A673 (cell line): Measurements from ENCODE around the gene CXCR6. TPM values are rescaled to one million over a fixed set of nuclear protein-coding genes. Genes with fewer than 3 reads are reported as not detected.

Experiments used
- BruUV-seq: library from RNA; stranded (reverse); fragments of 400-500 nt; replicated peaks from 2 replicates; lab custom pipeline; 2021; lab: Mats Ljungman, UMichigan
- CTCF ChIA-PET: fragments of 300-600 bp; sonication (Branson Sonifier 250); formaldehyde crosslinking; loops from one replicate; lab custom pipeline; 2022; ENCODE audit warnings: antibody characterized with exemption; lab: Charles Lee
- POLR2A ChIA-PET: fragments of 300-600 bp; sonication (Branson Sonifier 250); formaldehyde crosslinking; loops from one replicate; lab custom pipeline; 2022; ENCODE audit warnings: antibody characterized with exemption; ENCODE audit not compliant: low non-redundant PET; lab: Charles Lee
- DNase-seq: peaks from one replicate; pipeline ENCODE4 v3.0.0-alpha.2; 2015; ENCODE audit warnings: low spot score
- H3K27ac ChIP-seq: fragments of 200-600 bp; sonication (generic); 2 replicates; pipeline ENCODE4 v1.5.1; 2016; ENCODE audit warnings: mixed run types, low read depth, mild to moderate bottlenecking, mixed read lengths, antibody characterized with exemption, low read length; ENCODE audit not compliant: poor library complexity, severe bottlenecking
- H3K27me3 ChIP-seq: fragments of 200-600 bp; sonication (generic); replicated peaks from 2 replicates; pipeline ENCODE4 v1.6.1; 2017; ENCODE audit warnings: mixed run types, low read depth, mild to moderate bottlenecking, mixed read lengths, antibody characterized with exemption, low read length; ENCODE audit not compliant: insufficient read depth, poor library complexity
- H3K36me3 ChIP-seq: fragments of 200-600 bp; sonication (generic); 2 replicates; pipeline ENCODE4 v1.6.1; 2016; ENCODE audit warnings: mixed run types, mild to moderate bottlenecking, mixed read lengths, antibody characterized with exemption, low read length; ENCODE audit not compliant: insufficient read depth, poor library complexity, severe bottlenecking
- H3K4me1 ChIP-seq: fragments of 200-600 bp; sonication (generic); 2 replicates; pipeline ENCODE4 v1.6.1; 2017; ENCODE audit warnings: mixed run types, mild to moderate bottlenecking, mixed read lengths, antibody characterized with exemption, low read length; ENCODE audit not compliant: insufficient read depth, poor library complexity, severe bottlenecking
- H3K4me3 ChIP-seq: fragments of 200-600 bp; sonication (generic); 2 replicates; pipeline ENCODE4 v1.5.1; 2016; ENCODE audit warnings: low read depth, mixed run types, mild to moderate bottlenecking, mixed read lengths, low read length; ENCODE audit not compliant: poor library complexity, severe bottlenecking
- H3K9me3 ChIP-seq: fragments of 200-600 bp; sonication (generic); 2 replicates; pipeline ENCODE4 v1.6.1; 2016; ENCODE audit warnings: mixed run types, low read depth, mild to moderate bottlenecking, mixed read lengths, antibody characterized with exemption, low read length; ENCODE audit not compliant: poor library complexity, severe bottlenecking
- EZH2 ChIP-seq: fragments of 200-600 bp; sonication (generic); IDR thresholded peaks from 2 replicates; pipeline ENCODE4 v1.6.1; 2017; ENCODE audit warnings: borderline replicate concordance, low read depth, mild to moderate bottlenecking, mixed read lengths, antibody characterized with exemption, low read length; ENCODE audit not compliant: poor library complexity, severe bottlenecking
- intact Hi-C: fragments of 100-400 bp; cut with micrococcal nuclease; formaldehyde crosslinking; loops from one replicate; pipeline ENCODE4 v1.10.0; 2022; ENCODE audit not compliant: unreplicated experiment
- total RNA-seq: library from RNA; stranded (reverse); gene quantifications from 2 replicates; pipeline ENCODE4 v1.2.3, GENCODE V29; 2021
- TF ChIP-seq, protein P1 (sequence below): fragments of 300-800, 200-600 bp; sonication (generic); conservative IDR thresholded peaks from 2 replicates; pipeline ENCODE4 v1.5.1; 2017; ENCODE audit warnings: low read depth, mild to moderate bottlenecking, antibody characterized with exemption, low read length, moderate library complexity, mixed read lengths

The CXCR6 gene
- total RNA-seq, 1 experiment from 2014 or later: not detected

DNA sequence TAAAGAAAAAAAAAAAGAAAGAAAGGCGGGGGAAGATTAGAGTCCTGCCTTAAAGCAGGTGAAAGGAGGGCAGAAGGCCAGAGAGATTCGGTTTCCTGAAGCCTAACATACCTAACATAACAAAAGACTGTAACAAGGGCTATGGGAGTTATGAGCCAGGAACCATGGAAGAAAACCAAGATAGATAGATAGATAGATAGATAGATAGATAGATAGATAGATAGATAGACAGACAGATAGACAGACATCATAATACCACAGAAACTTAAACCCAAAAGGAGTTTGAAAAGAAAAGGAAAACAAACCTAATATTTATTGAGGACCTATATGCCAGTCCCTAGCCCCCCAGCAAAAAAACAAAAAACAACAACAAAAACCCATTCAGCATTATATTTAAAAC lies 54.7 kb downstream of the CXCR6 start:
- H3K27ac ChIP-seq: no peak overlapping the region
- POLR2A ChIA-PET: no interaction called here
- CTCF ChIA-PET: no interaction called here
- BruUV-seq: no TSS peak
- H3K9me3 ChIP-seq: no peaks in the 10 kb centered on the region
- H3K4me1 ChIP-seq: no peaks in the 10 kb centered on the region
- intact Hi-C loops: no loop called here
- no peak for TF ChIP-seq EZH2
- TF ChIP-seq, protein P1, sequence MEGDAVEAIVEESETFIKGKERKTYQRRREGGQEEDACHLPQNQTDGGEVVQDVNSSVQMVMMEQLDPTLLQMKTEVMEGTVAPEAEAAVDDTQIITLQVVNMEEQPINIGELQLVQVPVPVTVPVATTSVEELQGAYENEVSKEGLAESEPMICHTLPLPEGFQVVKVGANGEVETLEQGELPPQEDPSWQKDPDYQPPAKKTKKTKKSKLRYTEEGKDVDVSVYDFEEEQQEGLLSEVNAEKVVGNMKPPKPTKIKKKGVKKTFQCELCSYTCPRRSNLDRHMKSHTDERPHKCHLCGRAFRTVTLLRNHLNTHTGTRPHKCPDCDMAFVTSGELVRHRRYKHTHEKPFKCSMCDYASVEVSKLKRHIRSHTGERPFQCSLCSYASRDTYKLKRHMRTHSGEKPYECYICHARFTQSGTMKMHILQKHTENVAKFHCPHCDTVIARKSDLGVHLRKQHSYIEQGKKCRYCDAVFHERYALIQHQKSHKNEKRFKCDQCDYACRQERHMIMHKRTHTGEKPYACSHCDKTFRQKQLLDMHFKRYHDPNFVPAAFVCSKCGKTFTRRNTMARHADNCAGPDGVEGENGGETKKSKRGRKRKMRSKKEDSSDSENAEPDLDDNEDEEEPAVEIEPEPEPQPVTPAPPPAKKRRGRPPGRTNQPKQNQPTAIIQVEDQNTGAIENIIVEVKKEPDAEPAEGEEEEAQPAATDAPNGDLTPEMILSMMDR: no peak
- H3K36me3 ChIP-seq: no peaks in the 10 kb centered on the region
- H3K27me3 ChIP-seq: no peaks in the 10 kb centered on the region
- H3K4me3 ChIP-seq: no peak overlapping the region
- DNase-seq: no peak

Other genes starting within 250 kb of the CXCR6 start
- not detected in 2 replicates for gene SLC6A20, start 146.9 kb upstream of the CXCR6 start, total RNA-seq
- 9.5 and 10.6 TPM in 2 replicates for gene LZTFL1, start 101.3 kb upstream of the CXCR6 start, total RNA-seq
- not detected in 2 replicates for gene CCR9, start 56.9 kb upstream of the CXCR6 start, total RNA-seq
- 7.4 and 7.9 TPM in 2 replicates for gene FYCO1, start 52.4 kb downstream of the CXCR6 start, total RNA-seq
- gene XCR1, start 84.0 kb downstream of the CXCR6 start, total RNA-seq: not detected in 2 replicates